Spinal cord (tissue), 10 donors: Measurements from ENCODE around the gene GNAS-AS1. TPM values are rescaled to one million over a fixed set of nuclear protein-coding genes. Genes with fewer than 3 reads are reported as not detected.

ENCODE experiments used
- DNase-seq, 6 donors: peaks; one replicate each; pipeline versions ENCODE4 v3.0.0 to v3.0.0-alpha.2; 2013 to 2015; ENCODE audit warnings: low spot score in 6 of 6, low read depth in 4 of 6
- H3K27ac ChIP-seq: one replicate; pipeline ENCODE4 v1.5.1; 2013; ENCODE audit warnings: low read depth, low read length, control low read depth
- H3K27me3 ChIP-seq: one replicate; pipeline ENCODE4 v1.6.1; 2013; ENCODE audit warnings: low read length; ENCODE audit not compliant: control insufficient read depth, insufficient read depth
- H3K36me3 ChIP-seq: one replicate; pipeline ENCODE4 v1.6.1; 2013; ENCODE audit warnings: low read length; ENCODE audit not compliant: control insufficient read depth, insufficient read depth
- H3K4me1 ChIP-seq: one replicate; pipeline ENCODE4 v1.6.1; 2013; ENCODE audit warnings: low read length; ENCODE audit not compliant: control insufficient read depth, insufficient read depth
- H3K4me3 ChIP-seq: one replicate; pipeline ENCODE4 v1.5.1; 2013; ENCODE audit warnings: low read depth, low read length, control low read depth
- H3K9me3 ChIP-seq: one replicate; pipeline ENCODE4 v1.6.1; 2013; ENCODE audit warnings: low read length; ENCODE audit not compliant: control insufficient read depth, insufficient read depth
- WGBS: methylation state at CpG from one replicate; pipeline ENCODE4 v1.1.5; 2013; ENCODE audit warnings: missing lambda C conversion rate; ENCODE audit not compliant: insufficient coverage; 5-methylcytosine and 5-hydroxymethylcytosine counted together
- polyA plus RNA-seq, 2 donors: library from polyadenylated mRNA; unstranded; fragments of 120-200 nt; gene quantifications; one replicate each; pipeline ENCODE4 v1.2.1, GENCODE V29; 2013; ENCODE audit not compliant: insufficient read length in 2 of 2
- total RNA-seq, 2 donors: library from RNA; depleted of rRNA in 1 of 2; stranded (reverse); fragments of 120-200 nt in 1 of 2; fragments of >200 nt in 1 of 2; gene quantifications; one replicate each; pipeline versions ENCODE4 v1.2.3 to v1.2.4, GENCODE V29; 2013 to 2014
- donor health status: healthy.

GNAS-AS1 gene
- total and polyA plus RNA-seq, 4 donors = 0.30 to 1.2 (median 0.84) TPM

- no peaks in the 10 kb centered on the region for H3K36me3 ChIP-seq
- peak overlapping the region; percentile 70 for H3K4me3 ChIP-seq
- peak in 3 of 6 donors; percentile 61 to 90 (median 90) for DNase-seq
- peaks cover 5% of the 10 kb centered on the region for H3K4me1 ChIP-seq
- 35% methylated on average over 96 of the region's 101 CpGs for WGBS
- H3K9me3 ChIP-seq = no peaks in the 10 kb centered on the region
- H3K27ac ChIP-seq = no peak overlapping the region
- H3K27me3 ChIP-seq = no peaks in the 10 kb centered on the region
These were observed 38.0 kb upstream of the GNAS-AS1 start for GRCh38 chr20:58888521-58889333.

GRCh38 chr20:58888103-58888502 is 37.4 kb upstream of the GNAS-AS1 start:
- H3K27ac ChIP-seq = no peak overlapping the region
- H3K36me3 ChIP-seq = no peaks in the 10 kb centered on the region
- no peak for DNase-seq
- H3K4me3 ChIP-seq = peak overlapping the region; percentile 70
- H3K27me3 ChIP-seq = no peaks in the 10 kb centered on the region
- no peaks in the 10 kb centered on the region for H3K9me3 ChIP-seq
- 69% methylated on average over 11 of the region's 12 CpGs for WGBS
- H3K4me1 ChIP-seq = peaks cover 11% of the 10 kb centered on the region

DNA sequence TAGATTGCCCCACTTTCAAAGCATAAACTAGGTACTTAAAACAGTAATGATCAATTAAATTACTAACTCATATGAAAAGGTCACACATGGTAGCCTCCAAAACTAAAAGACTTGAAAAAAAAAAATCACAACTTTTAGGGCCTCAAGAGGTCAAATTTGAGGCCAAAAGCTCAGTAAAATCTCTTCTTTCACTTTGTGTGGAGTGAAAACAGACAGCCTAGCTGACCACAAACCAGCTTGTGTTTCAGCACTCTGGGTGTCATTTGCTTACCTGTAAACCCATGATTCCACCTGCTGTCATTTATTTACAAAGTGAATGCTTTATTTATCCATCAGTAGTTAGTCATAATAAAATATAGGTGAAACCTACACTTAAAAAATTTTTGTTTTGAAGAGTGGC is 35.8 kb upstream of the GNAS-AS1 start:
- no peak for DNase-seq
- H3K27ac ChIP-seq = no peak overlapping the region
- H3K27me3 ChIP-seq = no peaks in the 10 kb centered on the region
- no peaks in the 10 kb centered on the region for H3K9me3 ChIP-seq
- H3K4me3 ChIP-seq = no peak overlapping the region
- peaks cover 11% of the 10 kb centered on the region for H3K4me1 ChIP-seq
- H3K36me3 ChIP-seq = no peaks in the 10 kb centered on the region

DNA sequence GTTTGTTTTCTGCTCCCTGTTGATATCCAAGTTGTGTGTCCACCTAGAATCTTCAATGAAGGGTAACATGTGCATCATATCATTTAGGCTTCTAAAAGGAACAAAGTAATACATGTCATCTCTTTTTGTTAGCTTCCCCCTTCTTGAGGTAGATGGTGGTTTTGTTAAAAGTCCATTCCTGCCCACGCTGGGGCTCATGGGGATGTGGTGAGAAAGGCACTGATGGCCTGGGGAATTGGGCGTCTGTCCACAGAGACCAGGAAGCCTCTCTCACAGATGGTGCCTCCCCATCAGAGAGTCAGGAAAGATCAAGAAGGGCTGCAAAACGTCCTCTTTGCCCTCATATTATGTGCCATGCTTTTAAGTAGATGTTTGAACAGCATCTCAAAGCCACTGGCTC is 34.3 kb upstream of the GNAS-AS1 start:
- DNase-seq = no peak
- WGBS = 100% methylated on average over 1 of the region's 3 CpGs
- H3K4me1 ChIP-seq = peaks cover 11% of the 10 kb centered on the region

DNA sequence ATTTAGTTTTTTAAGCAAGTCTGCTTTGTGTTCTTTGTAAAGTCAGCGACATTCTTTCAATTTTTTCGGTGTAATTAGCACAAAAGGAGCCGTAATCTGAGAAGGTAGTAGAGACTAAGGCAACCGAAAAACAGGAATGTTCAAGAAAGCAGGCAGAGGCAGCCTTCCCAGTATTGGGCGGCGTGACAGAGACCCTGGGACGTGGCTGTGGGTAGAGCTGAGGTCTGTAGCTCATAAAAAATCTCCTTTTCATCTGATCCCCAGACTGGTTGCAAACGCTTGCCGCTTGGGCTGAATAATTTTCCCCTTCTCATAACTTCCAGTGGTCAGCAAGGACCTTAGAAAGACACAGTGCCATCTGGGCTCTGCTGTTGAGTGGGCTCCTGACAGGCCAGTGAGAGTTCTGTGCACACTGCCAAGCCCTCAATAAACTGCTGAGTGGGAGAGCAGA is 32.6 kb upstream of the GNAS-AS1 start:
- H3K4me3 ChIP-seq = no peak overlapping the region
- DNase-seq = no peak
- 20% methylated on average over 5 of the region's 9 CpGs for WGBS
- H3K36me3 ChIP-seq = no peaks in the 10 kb centered on the region
- peak overlapping the region; percentile 10 for H3K27ac ChIP-seq
- peaks cover 10% of the 10 kb centered on the region for H3K4me1 ChIP-seq
- no peaks in the 10 kb centered on the region for H3K27me3 ChIP-seq
- H3K9me3 ChIP-seq = no peaks in the 10 kb centered on the region

More for the DNA sequence above, 34.3 kb upstream of the GNAS-AS1 start:
- Histone ChIP-seq H3K9me3 (no peaks in the 10 kb centered on the region), H3K27ac (no peak overlapping the region), H3K36me3 (no peaks in the 10 kb centered on the region), H3K27me3 (no peaks in the 10 kb centered on the region), H3K4me3 (no peak overlapping the region)

DNA sequence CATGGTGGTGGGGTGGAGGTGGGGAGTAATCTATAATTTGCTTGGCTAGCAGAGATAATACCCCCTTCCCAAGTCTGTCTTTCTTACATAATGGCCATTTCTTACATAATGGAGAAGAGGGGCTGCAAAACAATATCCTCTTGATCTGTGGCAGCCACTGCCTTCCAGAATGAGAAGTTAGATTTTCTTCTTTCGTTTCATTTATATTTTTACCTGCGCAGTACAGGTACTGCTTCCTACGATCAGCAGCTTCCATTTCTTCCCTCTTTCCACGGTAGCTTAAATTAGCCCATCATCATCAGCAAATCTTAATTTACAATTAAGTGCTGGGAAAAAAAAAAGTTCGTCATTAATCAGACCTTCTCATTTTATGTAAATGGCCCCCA is 32.0 kb upstream of the GNAS-AS1 start:
- H3K4me3 ChIP-seq = no peak overlapping the region
- DNase-seq = no peak
- H3K4me1 ChIP-seq = peaks cover 12% of the 10 kb centered on the region
- WGBS = no CpG with 5 or more reads among the region's 5 CpGs
- H3K36me3 ChIP-seq = no peaks in the 10 kb centered on the region
- no peaks in the 10 kb centered on the region for H3K27me3 ChIP-seq
- no peaks in the 10 kb centered on the region for H3K9me3 ChIP-seq
- H3K27ac ChIP-seq = no peak overlapping the region

DNA sequence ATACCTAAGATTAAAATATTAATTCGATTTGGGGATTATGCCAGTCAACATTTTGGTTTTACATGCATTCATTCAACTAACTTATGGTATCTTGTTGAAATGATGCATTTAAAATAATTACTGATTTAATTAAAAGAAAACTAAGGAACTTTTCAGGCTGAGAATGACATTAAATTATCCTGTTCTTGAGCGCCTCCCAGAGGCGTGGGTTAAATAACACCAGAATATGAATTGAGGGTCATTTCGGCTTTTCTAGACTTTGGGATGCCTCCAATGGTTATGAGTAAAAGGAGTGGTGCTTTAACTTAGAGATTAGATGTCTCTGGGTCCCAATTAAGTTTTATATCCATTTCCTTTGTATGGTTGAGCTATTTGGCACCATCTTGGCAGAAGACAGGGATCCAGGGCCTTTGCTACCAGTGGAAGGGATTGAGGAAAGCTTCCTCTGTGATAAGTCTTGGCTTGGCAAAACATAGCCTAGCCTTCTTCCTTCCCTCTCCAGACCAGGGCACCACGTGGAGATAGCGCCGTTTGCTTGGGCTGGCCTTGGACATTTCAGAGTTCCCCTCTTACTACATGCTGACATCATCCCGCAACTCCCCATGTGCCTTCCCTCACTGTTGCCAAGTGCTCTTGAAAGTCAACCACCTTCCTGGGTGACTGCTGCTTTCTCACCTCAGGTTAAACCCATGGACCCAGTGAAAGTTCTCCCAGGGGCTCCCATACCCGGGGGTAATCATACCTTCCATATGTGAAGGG is 30.5 kb upstream of the GNAS-AS1 start:
- H3K27ac ChIP-seq = no peak overlapping the region
- no peak for DNase-seq
- H3K27me3 ChIP-seq = no peaks in the 10 kb centered on the region
- H3K4me3 ChIP-seq = no peak overlapping the region
- WGBS = 93% methylated on average over 6 of the region's 9 CpGs
- no peaks in the 10 kb centered on the region for H3K9me3 ChIP-seq
- H3K36me3 ChIP-seq = no peaks in the 10 kb centered on the region
- peaks cover 15% of the 10 kb centered on the region for H3K4me1 ChIP-seq

DNA sequence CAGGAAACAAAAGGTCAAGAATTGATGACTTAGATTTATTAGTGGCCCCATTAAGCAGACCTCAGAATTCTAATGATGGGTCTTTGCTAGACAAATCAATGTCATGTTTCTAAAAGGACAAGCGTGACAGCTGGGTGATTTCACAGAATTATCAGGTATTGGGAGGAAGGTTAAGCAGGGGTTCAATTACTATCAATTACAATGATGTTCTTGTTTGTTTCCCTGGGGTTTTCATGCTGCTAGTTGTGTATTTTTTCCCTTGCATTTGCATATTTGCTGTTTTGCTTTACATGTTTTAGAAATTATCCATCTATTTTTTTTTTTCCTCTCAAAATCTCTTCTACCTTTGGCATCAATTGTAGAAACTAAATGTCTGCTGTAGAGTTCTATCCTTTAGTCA is 29.7 kb upstream of the GNAS-AS1 start:
- no CpG with 5 or more reads among the region's 1 CpG for WGBS
- no peak for DNase-seq
- Histone ChIP-seq H3K27ac (no peak overlapping the region), H3K4me3 (no peak overlapping the region), H3K4me1 (peaks cover 15% of the 10 kb centered on the region), H3K9me3 (no peaks in the 10 kb centered on the region), H3K27me3 (no peaks in the 10 kb centered on the region), H3K36me3 (no peaks in the 10 kb centered on the region)

- Histone ChIP-seq H3K36me3 (no peaks in the 10 kb centered on the region), H3K27me3 (no peaks in the 10 kb centered on the region), H3K4me1 (peaks cover 12% of the 10 kb centered on the region), H3K9me3 (no peaks in the 10 kb centered on the region), H3K4me3 (no peak overlapping the region), H3K27ac (no peak overlapping the region)
- no peak for DNase-seq
- WGBS = no CpG with 5 or more reads among the region's 4 CpGs
These were observed 27.7 kb upstream of the GNAS-AS1 start for GRCh38 chr20:58878399-58878798.

- DNase-seq = no peak
- H3K36me3 ChIP-seq = no peaks in the 10 kb centered on the region
- no peaks in the 10 kb centered on the region for H3K9me3 ChIP-seq
- no peaks in the 10 kb centered on the region for H3K27me3 ChIP-seq
- 75% methylated on average over 1 of the region's 4 CpGs for WGBS
- H3K4me3 ChIP-seq = no peak overlapping the region
- no peak overlapping the region for H3K27ac ChIP-seq
- peaks cover 9% of the 10 kb centered on the region for H3K4me1 ChIP-seq
These were observed 27.3 kb upstream of the GNAS-AS1 start for GRCh38 chr20:58877976-58878360.
